A673 (cell line): ENCODE data around the gene RECQL5. TPM values are rescaled to one million over a fixed set of nuclear protein-coding genes. Genes with fewer than 3 reads are reported as not detected.

ENCODE experiments used
- BruUV-seq: library from RNA; stranded (reverse); fragments of 400-500 nt; replicated peaks from 2 replicates; lab custom pipeline; 2021; lab: Mats Ljungman, UMichigan
- CTCF ChIA-PET: fragments of 300-600 bp; sonication (Branson Sonifier 250); formaldehyde crosslinking; loops from one replicate; lab custom pipeline; 2022; ENCODE audit warnings: antibody characterized with exemption; lab: Charles Lee
- POLR2A ChIA-PET: fragments of 300-600 bp; sonication (Branson Sonifier 250); formaldehyde crosslinking; loops from one replicate; lab custom pipeline; 2022; ENCODE audit warnings: antibody characterized with exemption; ENCODE audit not compliant: low non-redundant PET; lab: Charles Lee
- DNase-seq: peaks from one replicate; pipeline ENCODE4 v3.0.0-alpha.2; 2015; ENCODE audit warnings: low spot score
- H3K27ac ChIP-seq: fragments of 200-600 bp; sonication (generic); 2 replicates; pipeline ENCODE4 v1.5.1; 2016; ENCODE audit warnings: mixed run types, low read depth, mild to moderate bottlenecking, mixed read lengths, antibody characterized with exemption, low read length; ENCODE audit not compliant: poor library complexity, severe bottlenecking
- H3K27me3 ChIP-seq: fragments of 200-600 bp; sonication (generic); replicated peaks from 2 replicates; pipeline ENCODE4 v1.6.1; 2017; ENCODE audit warnings: mixed run types, low read depth, mild to moderate bottlenecking, mixed read lengths, antibody characterized with exemption, low read length; ENCODE audit not compliant: insufficient read depth, poor library complexity
- H3K36me3 ChIP-seq: fragments of 200-600 bp; sonication (generic); 2 replicates; pipeline ENCODE4 v1.6.1; 2016; ENCODE audit warnings: mixed run types, mild to moderate bottlenecking, mixed read lengths, antibody characterized with exemption, low read length; ENCODE audit not compliant: insufficient read depth, poor library complexity, severe bottlenecking
- H3K4me1 ChIP-seq: fragments of 200-600 bp; sonication (generic); 2 replicates; pipeline ENCODE4 v1.6.1; 2017; ENCODE audit warnings: mixed run types, mild to moderate bottlenecking, mixed read lengths, antibody characterized with exemption, low read length; ENCODE audit not compliant: insufficient read depth, poor library complexity, severe bottlenecking
- H3K4me3 ChIP-seq: fragments of 200-600 bp; sonication (generic); 2 replicates; pipeline ENCODE4 v1.5.1; 2016; ENCODE audit warnings: low read depth, mixed run types, mild to moderate bottlenecking, mixed read lengths, low read length; ENCODE audit not compliant: poor library complexity, severe bottlenecking
- H3K9me3 ChIP-seq: fragments of 200-600 bp; sonication (generic); 2 replicates; pipeline ENCODE4 v1.6.1; 2016; ENCODE audit warnings: mixed run types, low read depth, mild to moderate bottlenecking, mixed read lengths, antibody characterized with exemption, low read length; ENCODE audit not compliant: poor library complexity, severe bottlenecking
- CTCF ChIP-seq: fragments of 300-800, 200-600 bp; sonication (generic); conservative IDR thresholded peaks from 2 replicates; pipeline ENCODE4 v1.5.1; 2017; ENCODE audit warnings: low read depth, mild to moderate bottlenecking, antibody characterized with exemption, low read length, moderate library complexity, mixed read lengths
- EZH2 ChIP-seq: fragments of 200-600 bp; sonication (generic); IDR thresholded peaks from 2 replicates; pipeline ENCODE4 v1.6.1; 2017; ENCODE audit warnings: borderline replicate concordance, low read depth, mild to moderate bottlenecking, mixed read lengths, antibody characterized with exemption, low read length; ENCODE audit not compliant: poor library complexity, severe bottlenecking
- intact Hi-C: fragments of 100-400 bp; cut with micrococcal nuclease; formaldehyde crosslinking; loops from one replicate; pipeline ENCODE4 v1.10.0; 2022; ENCODE audit not compliant: unreplicated experiment
- total RNA-seq: library from RNA; stranded (reverse); gene quantifications from 2 replicates; pipeline ENCODE4 v1.2.3, GENCODE V29; 2021

Gene RECQL5
- total RNA-seq, 1 experiment from 2014 or later, result 30.6 TPM

GRCh38 chr17:75680431-75680830, 13.5 kb upstream of the RECQL5 start:
- POLR2A ChIA-PET, result no interaction called here
- H3K4me1 ChIP-seq, result no peaks in the 10 kb centered on the region
- H3K27me3 ChIP-seq, result no peaks in the 10 kb centered on the region
- DNase-seq, result no peak
- BruUV-seq, result no TSS peak
- no peaks in the 10 kb centered on the region for H3K9me3 ChIP-seq
- CTCF ChIA-PET, result no interaction called here
- intact Hi-C loops, result no loop called here
- H3K4me3 ChIP-seq, result no peak overlapping the region
- H3K27ac ChIP-seq, result no peak overlapping the region
- peaks cover 16% of the 10 kb centered on the region for H3K36me3 ChIP-seq
- no peak for TF ChIP-seq CTCF
- TF ChIP-seq EZH2, result no peak

GRCh38 chr17:75679706-75680211, 12.8 kb upstream of the RECQL5 start:
- Histone ChIP-seq H3K9me3 (no peaks in the 10 kb centered on the region), H3K36me3 (peaks cover 16% of the 10 kb centered on the region), H3K4me1 (no peaks in the 10 kb centered on the region), H3K27ac (no peak overlapping the region), H3K27me3 (no peaks in the 10 kb centered on the region), H3K4me3 (no peak overlapping the region)
- DNase-seq, result no peak
- CTCF ChIA-PET, result interaction anchor here (0.6 kb wide), 1 partner anchor 67 kb away, joined by 3 read pairs; no protein-coding TSS in a partner anchor
- intact Hi-C loops, result no loop called here
- BruUV-seq, result no TSS peak
- POLR2A ChIA-PET, result no interaction called here
- TF ChIP-seq CTCF (no peak), EZH2 (no peak)

- H3K4me3 ChIP-seq, result no peak overlapping the region
- DNase-seq, result no peak
- BruUV-seq, result no TSS peak
- TF ChIP-seq CTCF, result no peak
- no peak for TF ChIP-seq EZH2
- H3K36me3 ChIP-seq, result peaks cover 35% of the 10 kb centered on the region
- intact Hi-C loops, result loop anchor here (2.0 kb wide), 1 partner anchor 70 kb away; no protein-coding TSS in a partner anchor
- no peak overlapping the region for H3K27ac ChIP-seq
- no peaks in the 10 kb centered on the region for H3K4me1 ChIP-seq
- ChIA-PET POLR2A (no interaction called here), CTCF (interaction anchor here (1.3 kb wide), 1 partner anchor 71 kb away, joined by 8 read pairs; no protein-coding TSS in a partner anchor)
- H3K9me3 ChIP-seq, result no peaks in the 10 kb centered on the region
- H3K27me3 ChIP-seq, result no peaks in the 10 kb centered on the region
Measured at GRCh38 chr17:75676461-75676860, 9.5 kb upstream of the RECQL5 start.
